DMS53 treated with DMSO at 0.1 percent for 48 hours (cell line): ENCODE data around the gene CSNK1G1.
"Not testable (repeated sequence)": the region's sequence is repeated elsewhere in the genome, so short reads cannot be mapped to it uniquely, and the experiment has no call there.

Source experiments
- DNase-seq: peaks from one replicate; lab custom pipeline; 2025; ENCODE audit not compliant: unreplicated experiment; lab: John Stamatoyannopoulos, UW

CSNK1G1 gene

DNA sequence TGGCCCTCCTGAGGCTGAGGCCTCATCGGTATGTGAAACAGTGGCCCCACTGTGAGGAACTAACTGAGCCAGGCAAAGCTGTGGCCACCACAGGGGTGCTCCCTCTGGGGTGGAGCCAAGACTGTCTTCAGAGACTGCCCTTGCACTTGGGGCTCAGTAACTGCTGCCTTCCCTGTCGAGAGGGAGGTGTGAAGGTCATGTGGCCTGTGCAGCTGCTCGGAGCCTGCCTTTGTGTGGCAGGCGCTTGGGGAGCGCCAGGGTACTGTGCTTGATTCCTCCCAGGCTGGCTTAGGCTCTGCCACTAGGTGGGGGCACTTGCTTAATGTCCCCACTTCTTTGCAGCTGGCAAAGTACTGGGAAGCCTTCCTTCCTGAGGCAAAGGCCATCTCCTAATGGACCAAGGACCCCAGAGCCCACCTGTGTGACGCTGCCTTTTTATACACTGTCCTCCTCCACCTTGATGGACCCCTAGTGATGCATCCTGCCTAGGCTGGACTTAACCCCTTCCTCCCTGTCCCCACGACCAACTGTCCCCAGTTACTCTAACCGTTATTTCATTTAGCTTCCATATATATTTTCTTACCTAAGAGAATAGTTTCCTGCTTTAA lies 218.6 kb downstream of the CSNK1G1 start:
- DNase-seq: no peak

DNA sequence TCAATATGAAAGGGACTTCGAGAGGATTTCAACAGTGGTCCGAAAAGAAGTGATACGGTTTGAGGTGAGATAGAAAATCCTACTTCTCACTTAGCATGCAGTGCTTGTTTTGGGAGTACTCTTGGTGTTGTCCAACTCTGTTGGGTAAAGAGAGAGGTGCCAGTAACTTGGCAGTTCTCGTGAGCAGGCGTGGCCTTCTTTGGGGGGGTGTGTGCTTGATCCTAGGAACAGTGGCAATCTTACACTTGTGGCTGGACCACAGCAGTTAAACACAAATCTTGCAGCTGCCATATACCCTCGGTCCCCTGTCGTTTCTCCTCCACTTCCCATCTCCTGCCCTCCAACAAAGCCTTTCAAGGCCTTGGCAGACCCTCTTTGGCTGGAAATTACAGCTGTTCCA lies 219.6 kb downstream of the CSNK1G1 start:
- DNase-seq: no peak

GRCh38 chr15:64134345-64134829 lies 221.6 kb downstream of the CSNK1G1 start:
- DNase-seq: no peak

GRCh38 chr15:64133623-64134344 lies 222.2 kb downstream of the CSNK1G1 start:
- no peak for DNase-seq

- DNase-seq: no peak
Observed at GRCh38 chr15:64132217-64132616, 223.8 kb downstream of the CSNK1G1 start.

GRCh38 chr15:64131547-64131946 lies 224.4 kb downstream of the CSNK1G1 start:
- no peak for DNase-seq

GRCh38 chr15:64130159-64130558 lies 225.8 kb downstream of the CSNK1G1 start:
- DNase-seq: no peak

DNA sequence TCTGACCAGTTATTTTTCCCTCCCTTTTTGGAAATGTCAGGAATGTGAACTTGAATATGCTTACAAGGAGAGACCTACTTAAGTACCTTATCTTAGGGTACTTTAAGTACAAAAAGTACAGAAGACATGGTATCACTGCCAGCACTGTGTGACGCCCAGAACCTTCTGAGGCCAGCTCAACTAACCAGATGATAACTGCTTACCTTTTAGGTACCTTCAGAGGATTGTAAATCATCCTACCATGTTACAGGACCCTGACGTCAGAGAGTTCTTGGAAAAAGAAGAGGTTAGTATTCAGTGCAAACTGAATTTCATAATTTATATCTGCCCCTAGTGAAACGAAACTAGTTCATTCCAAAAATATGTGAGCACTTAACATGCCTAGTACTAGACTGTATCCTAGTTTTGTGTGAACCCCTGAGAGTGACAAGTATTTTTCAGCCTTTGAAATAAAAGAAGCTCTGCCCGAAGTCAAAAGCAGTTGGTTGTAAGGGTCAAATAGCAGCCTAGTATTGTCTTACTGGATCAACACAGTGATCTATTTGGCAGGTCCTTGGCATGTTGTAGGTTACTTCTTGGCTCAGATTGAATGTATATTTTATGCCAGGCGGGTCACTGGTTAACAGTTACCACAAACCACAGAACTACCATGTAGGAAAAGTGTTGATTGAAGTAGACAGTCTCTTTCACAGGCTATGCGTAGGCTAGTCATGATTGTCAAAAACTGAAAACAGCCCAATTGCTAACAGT lies 228.3 kb downstream of the CSNK1G1 start:
- no peak for DNase-seq

DNA sequence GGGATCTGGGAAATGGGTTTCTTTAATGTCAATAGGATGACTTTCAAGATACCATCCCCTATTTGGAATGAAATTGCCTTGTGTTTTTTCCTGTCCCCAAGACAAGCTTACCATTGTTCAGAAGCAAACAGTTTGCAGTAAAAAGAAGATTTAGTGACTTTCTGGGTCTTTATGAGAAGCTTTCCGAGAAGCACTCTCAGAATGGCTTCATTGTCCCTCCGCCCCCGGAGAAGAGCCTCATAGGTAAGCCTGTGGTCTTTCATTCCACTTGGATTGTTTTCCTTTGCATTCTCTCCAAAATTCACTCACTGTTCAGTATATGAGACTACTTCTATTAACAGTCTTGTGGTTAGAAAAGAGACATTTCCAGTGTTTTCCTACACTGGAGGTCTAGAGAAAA lies 230.0 kb downstream of the CSNK1G1 start:
- no peak for DNase-seq

- DNase-seq: no peak
Observed at GRCh38 chr15:64122936-64123351, 233.0 kb downstream of the CSNK1G1 start.

DNA sequence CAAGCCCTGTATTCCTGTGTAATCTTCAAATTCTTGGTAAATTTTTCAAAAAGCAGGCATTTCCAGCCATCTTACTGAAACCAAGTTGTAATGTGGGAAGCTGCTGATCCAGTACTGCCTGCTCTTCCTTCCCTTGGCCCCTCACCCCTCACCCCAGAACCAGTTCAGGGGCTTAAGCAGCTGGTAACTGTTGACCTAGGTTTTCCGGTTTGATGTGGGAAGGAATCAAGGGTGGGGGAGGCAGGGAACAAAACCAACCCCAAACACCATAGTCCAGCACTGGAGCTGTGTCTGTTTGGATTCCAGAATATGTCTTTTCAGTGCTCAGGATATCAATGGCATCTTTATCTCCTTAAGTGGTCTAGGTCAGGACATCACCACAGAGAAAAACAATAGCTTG lies 233.5 kb downstream of the CSNK1G1 start:
- no peak for DNase-seq

DNA sequence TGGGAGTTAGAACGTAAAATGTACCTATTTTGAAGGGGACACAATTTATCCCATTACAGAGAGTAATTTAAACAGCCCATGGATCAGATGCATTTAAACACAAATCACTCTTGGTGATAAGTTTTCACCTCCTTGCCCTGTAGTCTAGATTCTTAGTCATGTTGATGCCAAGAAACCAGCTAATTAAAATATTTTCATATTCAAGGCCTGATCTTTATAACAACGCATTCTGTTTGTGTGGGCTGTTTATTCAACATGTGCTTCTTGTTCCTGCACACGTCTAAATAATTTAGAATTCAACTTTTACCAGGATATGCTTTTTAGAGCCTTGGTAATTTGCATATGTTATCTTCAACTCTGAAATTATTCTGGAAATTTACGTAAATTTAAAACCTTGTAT lies 234.4 kb downstream of the CSNK1G1 start:
- no peak for DNase-seq

GRCh38 chr15:64120322-64120721 lies 235.7 kb downstream of the CSNK1G1 start:
- DNase-seq: not testable (repeated sequence)

DNA sequence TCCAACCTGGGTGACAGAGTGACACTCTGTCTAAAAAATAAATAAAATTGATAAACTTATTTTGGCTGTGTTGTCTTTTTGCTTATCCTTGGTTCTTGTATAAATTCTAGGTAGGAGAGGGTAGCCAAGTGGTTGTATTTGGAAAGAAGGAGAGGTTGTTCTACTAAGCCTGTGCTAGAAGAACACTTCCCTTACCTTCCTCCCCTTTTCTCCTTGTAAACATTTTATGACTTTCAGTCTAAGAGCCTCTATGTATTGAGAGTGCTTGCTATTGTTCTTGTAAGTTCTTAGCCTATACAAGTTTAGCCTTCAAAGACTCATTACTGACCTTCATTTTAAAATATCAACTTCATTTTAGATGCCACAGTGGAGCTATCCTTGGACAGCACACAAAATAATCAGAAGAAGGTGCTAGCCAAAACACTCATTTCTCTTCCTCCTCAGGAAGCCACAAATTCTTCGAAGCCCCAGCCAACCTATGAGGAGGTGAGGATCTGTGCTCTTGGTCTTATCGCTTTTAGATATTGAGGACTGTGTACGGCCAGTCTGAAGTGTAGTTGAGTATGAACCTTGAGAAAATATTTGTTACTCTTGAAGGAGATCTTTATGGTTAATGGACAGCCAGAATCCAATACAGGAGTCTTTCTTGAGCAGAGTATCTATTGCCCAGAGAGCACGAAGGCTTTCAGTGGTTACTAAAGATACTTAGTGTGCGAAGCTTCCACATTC lies 238.1 kb downstream of the CSNK1G1 start:
- no peak for DNase-seq
